ENCODE measurements around the gene VMP1. TPM values are rescaled to one million over a fixed set of nuclear protein-coding genes. Genes with fewer than 3 reads are reported as not detected.

VMP1 gene
- total and polyA plus RNA-seq, 2 of the 13 experiments (the other 11 are each of a cell fraction or from before 2014, with no cell fraction given), result 186 to 271 TPM

DNA sequence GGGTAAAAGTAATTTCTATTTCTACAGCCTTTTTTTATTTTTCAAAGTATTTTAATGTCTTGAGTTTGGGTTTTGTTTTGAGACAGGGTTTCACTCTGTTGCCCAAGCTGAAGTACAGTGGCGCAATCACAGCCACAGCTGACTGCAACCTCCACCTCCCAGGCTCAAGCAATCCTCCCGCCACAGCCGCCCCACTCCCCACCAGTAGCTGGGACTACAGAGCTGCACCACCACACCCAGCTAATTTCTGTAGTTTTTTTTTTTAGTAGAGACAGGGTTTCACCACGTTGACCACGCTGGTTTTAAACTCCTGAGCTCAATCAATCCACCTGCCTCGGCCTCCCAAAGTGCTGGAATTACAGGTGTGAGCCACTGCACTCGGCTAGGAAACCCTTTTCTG, 141.3 kb downstream of the VMP1 start (continued):
- TF ChIP-seq, protein P1, sequence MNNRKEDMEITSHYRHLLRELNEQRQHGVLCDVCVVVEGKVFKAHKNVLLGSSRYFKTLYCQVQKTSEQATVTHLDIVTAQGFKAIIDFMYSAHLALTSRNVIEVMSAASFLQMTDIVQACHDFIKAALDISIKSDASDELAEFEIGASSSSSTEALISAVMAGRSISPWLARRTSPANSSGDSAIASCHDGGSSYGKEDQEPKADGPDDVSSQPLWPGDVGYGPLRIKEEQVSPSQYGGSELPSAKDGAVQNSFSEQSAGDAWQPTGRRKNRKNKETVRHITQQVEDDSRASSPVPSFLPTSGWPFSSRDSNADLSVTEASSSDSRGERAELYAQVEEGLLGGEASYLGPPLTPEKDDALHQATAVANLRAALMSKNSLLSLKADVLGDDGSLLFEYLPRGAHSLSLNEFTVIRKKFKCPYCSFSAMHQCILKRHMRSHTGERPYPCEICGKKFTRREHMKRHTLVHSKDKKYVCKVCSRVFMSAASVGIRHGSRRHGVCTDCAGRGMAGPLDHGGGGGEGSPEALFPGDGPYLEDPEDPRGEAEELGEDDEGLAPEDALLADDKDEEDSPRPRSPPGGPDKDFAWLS (CRISPR knock-in tag; IDR thresholded peaks at IDR 0.05; ENCODE audit: borderline replicate concordance), result no peak
- TF ChIP-seq, protein P2, sequence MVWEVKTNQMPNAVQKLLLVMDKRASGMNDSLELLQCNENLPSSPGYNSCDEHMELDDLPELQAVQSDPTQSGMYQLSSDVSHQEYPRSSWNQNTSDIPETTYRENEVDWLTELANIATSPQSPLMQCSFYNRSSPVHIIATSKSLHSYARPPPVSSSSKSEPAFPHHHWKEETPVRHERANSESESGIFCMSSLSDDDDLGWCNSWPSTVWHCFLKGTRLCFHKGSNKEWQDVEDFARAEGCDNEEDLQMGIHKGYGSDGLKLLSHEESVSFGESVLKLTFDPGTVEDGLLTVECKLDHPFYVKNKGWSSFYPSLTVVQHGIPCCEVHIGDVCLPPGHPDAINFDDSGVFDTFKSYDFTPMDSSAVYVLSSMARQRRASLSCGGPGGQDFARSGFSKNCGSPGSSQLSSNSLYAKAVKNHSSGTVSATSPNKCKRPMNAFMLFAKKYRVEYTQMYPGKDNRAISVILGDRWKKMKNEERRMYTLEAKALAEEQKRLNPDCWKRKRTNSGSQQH (CRISPR knock-in tag; IDR thresholded peaks at IDR 0.05; ENCODE audit: low read depth), result peak; percentile 64; the same call in 1 of the 2 replicates
- TF ChIP-seq SOX5 (CRISPR knock-in tag; IDR thresholded peaks at IDR 0.05; ENCODE audit: borderline replicate concordance) (0 out of 2 replicates have a peak, but pooled peaks have one; percentile 17), ZNF292 (CRISPR knock-in tag; IDR thresholded peaks at IDR 0.05; ENCODE audit: borderline replicate concordance, low read depth) (peak; percentile 64; the same call in 1 of the 2 replicates), ZNF7 (CRISPR knock-in tag; IDR thresholded peaks at IDR 0.05) (no peak), NR2C2 (CRISPR knock-in tag; IDR thresholded peaks at IDR 0.05; ENCODE audit: borderline replicate concordance) (no peak), PAX8 (CRISPR knock-in tag; IDR thresholded peaks at IDR 0.05; ENCODE audit: borderline replicate concordance) (no peak), KLF11 (CRISPR knock-in tag; IDR thresholded peaks at IDR 0.05) (no peak), SIX4 (CRISPR knock-in tag; IDR thresholded peaks at IDR 0.05) (no peak), KAT8 (CRISPR knock-in tag; IDR thresholded peaks at IDR 0.05) (no peak), TARDBP (CRISPR knock-in tag; IDR thresholded peaks at IDR 0.05) (no peak; the same call in 1 of the 2 replicates), ZNF337 (CRISPR knock-in tag; IDR thresholded peaks at IDR 0.05; ENCODE audit: borderline replicate concordance, low read depth) (no peak), SOX6 (IDR thresholded peaks at IDR 0.05) (no peak), SOX6 (CRISPR knock-in tag; IDR thresholded peaks at IDR 0.05) (no peak), HCFC1 (IDR thresholded peaks at IDR 0.05; ENCODE audit: low read depth, low read length) (no peak), FOXA3 (CRISPR knock-in tag; IDR thresholded peaks at IDR 0.05) (peak; percentile 22), XBP1 (CRISPR knock-in tag; IDR thresholded peaks at IDR 0.05) (no peak)
- TF ChIP-seq, protein P3, sequence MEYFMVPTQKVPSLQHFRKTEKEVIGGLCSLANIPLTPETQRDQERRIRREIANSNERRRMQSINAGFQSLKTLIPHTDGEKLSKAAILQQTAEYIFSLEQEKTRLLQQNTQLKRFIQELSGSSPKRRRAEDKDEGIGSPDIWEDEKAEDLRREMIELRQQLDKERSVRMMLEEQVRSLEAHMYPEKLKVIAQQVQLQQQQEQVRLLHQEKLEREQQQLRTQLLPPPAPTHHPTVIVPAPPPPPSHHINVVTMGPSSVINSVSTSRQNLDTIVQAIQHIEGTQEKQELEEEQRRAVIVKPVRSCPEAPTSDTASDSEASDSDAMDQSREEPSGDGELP (IDR thresholded peaks at IDR 0.05; ENCODE audit: borderline replicate concordance, low read depth), result peak; percentile 99
- TF ChIP-seq, protein P4, sequence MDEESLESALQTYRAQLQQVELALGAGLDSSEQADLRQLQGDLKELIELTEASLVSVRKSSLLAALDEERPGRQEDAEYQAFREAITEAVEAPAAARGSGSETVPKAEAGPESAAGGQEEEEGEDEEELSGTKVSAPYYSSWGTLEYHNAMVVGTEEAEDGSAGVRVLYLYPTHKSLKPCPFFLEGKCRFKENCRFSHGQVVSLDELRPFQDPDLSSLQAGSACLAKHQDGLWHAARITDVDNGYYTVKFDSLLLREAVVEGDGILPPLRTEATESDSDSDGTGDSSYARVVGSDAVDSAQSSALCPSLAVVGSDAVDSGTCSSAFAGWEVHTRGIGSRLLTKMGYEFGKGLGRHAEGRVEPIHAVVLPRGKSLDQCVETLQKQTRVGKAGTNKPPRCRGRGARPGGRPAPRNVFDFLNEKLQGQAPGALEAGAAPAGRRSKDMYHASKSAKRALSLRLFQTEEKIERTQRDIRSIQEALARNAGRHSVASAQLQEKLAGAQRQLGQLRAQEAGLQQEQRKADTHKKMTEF (CRISPR knock-in tag; IDR thresholded peaks at IDR 0.05), result peak; percentile 68
- TF ChIP-seq, protein P5, sequence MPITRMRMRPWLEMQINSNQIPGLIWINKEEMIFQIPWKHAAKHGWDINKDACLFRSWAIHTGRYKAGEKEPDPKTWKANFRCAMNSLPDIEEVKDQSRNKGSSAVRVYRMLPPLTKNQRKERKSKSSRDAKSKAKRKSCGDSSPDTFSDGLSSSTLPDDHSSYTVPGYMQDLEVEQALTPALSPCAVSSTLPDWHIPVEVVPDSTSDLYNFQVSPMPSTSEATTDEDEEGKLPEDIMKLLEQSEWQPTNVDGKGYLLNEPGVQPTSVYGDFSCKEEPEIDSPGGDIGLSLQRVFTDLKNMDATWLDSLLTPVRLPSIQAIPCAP (CRISPR knock-in tag; IDR thresholded peaks at IDR 0.05; ENCODE audit: low read depth), result no peak
- TF ChIP-seq, protein P6, sequence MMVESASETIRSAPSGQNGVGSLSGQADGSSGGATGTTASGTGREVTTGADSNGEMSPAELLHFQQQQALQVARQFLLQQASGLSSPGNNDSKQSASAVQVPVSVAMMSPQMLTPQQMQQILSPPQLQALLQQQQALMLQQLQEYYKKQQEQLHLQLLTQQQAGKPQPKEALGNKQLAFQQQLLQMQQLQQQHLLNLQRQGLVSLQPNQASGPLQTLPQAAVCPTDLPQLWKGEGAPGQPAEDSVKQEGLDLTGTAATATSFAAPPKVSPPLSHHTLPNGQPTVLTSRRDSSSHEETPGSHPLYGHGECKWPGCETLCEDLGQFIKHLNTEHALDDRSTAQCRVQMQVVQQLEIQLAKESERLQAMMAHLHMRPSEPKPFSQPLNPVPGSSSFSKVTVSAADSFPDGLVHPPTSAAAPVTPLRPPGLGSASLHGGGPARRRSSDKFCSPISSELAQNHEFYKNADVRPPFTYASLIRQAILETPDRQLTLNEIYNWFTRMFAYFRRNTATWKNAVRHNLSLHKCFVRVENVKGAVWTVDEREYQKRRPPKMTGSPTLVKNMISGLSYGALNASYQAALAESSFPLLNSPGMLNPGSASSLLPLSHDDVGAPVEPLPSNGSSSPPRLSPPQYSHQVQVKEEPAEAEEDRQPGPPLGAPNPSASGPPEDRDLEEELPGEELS (CRISPR knock-in tag; IDR thresholded peaks at IDR 0.05), result peak; percentile 57; the same call in 1 of the 2 replicates
